ENCODE results near the gene RBBP8NL. TPM values are rescaled to one million over a fixed set of nuclear protein-coding genes. Genes with fewer than 3 reads are reported as not detected.

The RBBP8NL gene
- total RNA-seq, 4 donors from 2014 or later: 4.3 to 8.5 (median 6.3) TPM

GRCh38 chr20:62407221-62407992 lies 19.9 kb downstream of the RBBP8NL start, which contains the start of gene CABLES2:
CABLES2 (minus strand) TSS chr20:62407285; CDS start chr20:62407276, 9 bp downstream.
- 10 to 16% methylated on average over 16 to 32 of the region's 73 CpGs for WGBS, 2 donors
- intact Hi-C loops (cut with DNase I; ENCODE audit: low total_unique reads): loop anchor here (10.0 kb wide), 1 partner anchor 397 kb away; the partner anchor contains the start of gene OGFR
- H3K4me3 ChIP-seq (ENCODE audit: low read depth, poor library complexity, severe bottlenecking): peak within 1 kb of the TSS; percentile 50

GRCh38 chr20:62406635-62407176 lies 20.6 kb downstream of the RBBP8NL start:
- no peak for DNase-seq (ENCODE audit: low spot score in 2 of 2)
- 0% methylated on average over 23 of the region's 42 CpGs; no CpG with 5 or more reads in 1 of the 2 donors for WGBS, 2 donors
- TF ChIP-seq CTCF (IDR thresholded peaks at IDR 0.05) (no peak), POLR2A (IDR thresholded peaks at IDR 0.05) (no peak)
- peak overlapping the region; percentile 50 for H3K4me3 ChIP-seq (ENCODE audit: low read depth, poor library complexity, severe bottlenecking)
- intact Hi-C loops (cut with DNase I; ENCODE audit: low total_unique reads): loop anchor here (10.0 kb wide), 1 partner anchor 398 kb away; the partner anchor contains the start of gene OGFR

More at GRCh38 chr20:62407221-62407992, 19.9 kb downstream of the RBBP8NL start, which contains the start of gene CABLES2:
- peak in 1 of 3 donors; percentile 12 for TF ChIP-seq CTCF (IDR thresholded peaks at IDR 0.05)
- TF ChIP-seq POLR2A (IDR thresholded peaks at IDR 0.05): no peak
- peak; percentile 90 to 98 for DNase-seq (ENCODE audit: low spot score in 2 of 2)

- intact Hi-C loops (cut with DNase I; ENCODE audit: low total_unique reads): loop anchor here (10.0 kb wide), 1 partner anchor 399 kb away; the partner anchor contains the start of gene OGFR
- WGBS, 2 donors: 59 to 63% methylated on average over 10 of the region's 10 CpGs
- TF ChIP-seq CTCF (IDR thresholded peaks at IDR 0.05) (no peak), POLR2A (IDR thresholded peaks at IDR 0.05) (no peak)
- no peak for DNase-seq (ENCODE audit: low spot score in 2 of 2)
- H3K4me3 ChIP-seq (ENCODE audit: low read depth, poor library complexity, severe bottlenecking): no peak overlapping the region
Measured at GRCh38 chr20:62405981-62406513, 21.3 kb downstream of the RBBP8NL start.

GRCh38 chr20:62405108-62405980 lies 22.0 kb downstream of the RBBP8NL start:
- no peak overlapping the region for H3K4me3 ChIP-seq (ENCODE audit: low read depth, poor library complexity, severe bottlenecking)
- intact Hi-C loops (cut with DNase I; ENCODE audit: low total_unique reads): loop anchor here (10.0 kb wide), 1 partner anchor 399 kb away; the partner anchor contains the start of gene OGFR

More at GRCh38 chr20:62405108-62405980, 22.0 kb downstream of the RBBP8NL start:
- no peak for TF ChIP-seq CTCF (IDR thresholded peaks at IDR 0.05)
- TF ChIP-seq POLR2A (IDR thresholded peaks at IDR 0.05): no peak
- no peak for DNase-seq (ENCODE audit: low spot score in 2 of 2)
- 73 to 84% methylated on average over 22 to 23 of the region's 23 CpGs for WGBS, 2 donors
